ENCODE data around the gene HBG2.

GRCh38 chr11:5290106-5290505 lies 35.5 kb upstream of the HBG2 start:
- TF ChIP-seq CTCF (conservative IDR thresholded peaks at IDR 0.05; ENCODE audit: low read length) (no peak), EZH2phosphoT487 (IDR thresholded peaks at IDR 0.05; ENCODE audit: borderline replicate concordance) (no peak)

Data from Loucy (cell line).